Activated CD8-positive, alpha-beta memory T cell treated with anti-CD3 and anti-CD28 coated beads for 1 hour (primary cell): ENCODE data around the gene C22orf42.
"Not testable (repeated sequence)": the region's sequence is repeated elsewhere in the genome, so short reads cannot be mapped to it uniquely, and the experiment has no call there.

ENCODE experiments used
- DNase-seq, 2 donors: peaks; one replicate each; pipeline ENCODE4 v3.0.0-alpha.2; 2020; ENCODE audit warnings: low read depth in 1 of 2; ENCODE audit errors: extremely low read depth in 1 of 2

The C22orf42 gene, protein sequence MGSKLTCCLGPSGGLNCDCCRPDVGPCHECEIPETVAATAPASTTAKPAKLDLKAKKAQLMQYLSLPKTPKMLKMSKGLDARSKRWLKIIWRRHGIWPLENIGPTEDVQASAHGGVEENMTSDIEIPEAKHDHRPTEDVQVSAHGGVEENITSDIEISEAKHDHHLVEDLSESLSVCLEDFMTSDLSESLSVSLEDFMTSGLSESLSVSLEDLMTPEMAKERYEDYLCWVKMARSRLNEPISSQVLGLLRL

DNA sequence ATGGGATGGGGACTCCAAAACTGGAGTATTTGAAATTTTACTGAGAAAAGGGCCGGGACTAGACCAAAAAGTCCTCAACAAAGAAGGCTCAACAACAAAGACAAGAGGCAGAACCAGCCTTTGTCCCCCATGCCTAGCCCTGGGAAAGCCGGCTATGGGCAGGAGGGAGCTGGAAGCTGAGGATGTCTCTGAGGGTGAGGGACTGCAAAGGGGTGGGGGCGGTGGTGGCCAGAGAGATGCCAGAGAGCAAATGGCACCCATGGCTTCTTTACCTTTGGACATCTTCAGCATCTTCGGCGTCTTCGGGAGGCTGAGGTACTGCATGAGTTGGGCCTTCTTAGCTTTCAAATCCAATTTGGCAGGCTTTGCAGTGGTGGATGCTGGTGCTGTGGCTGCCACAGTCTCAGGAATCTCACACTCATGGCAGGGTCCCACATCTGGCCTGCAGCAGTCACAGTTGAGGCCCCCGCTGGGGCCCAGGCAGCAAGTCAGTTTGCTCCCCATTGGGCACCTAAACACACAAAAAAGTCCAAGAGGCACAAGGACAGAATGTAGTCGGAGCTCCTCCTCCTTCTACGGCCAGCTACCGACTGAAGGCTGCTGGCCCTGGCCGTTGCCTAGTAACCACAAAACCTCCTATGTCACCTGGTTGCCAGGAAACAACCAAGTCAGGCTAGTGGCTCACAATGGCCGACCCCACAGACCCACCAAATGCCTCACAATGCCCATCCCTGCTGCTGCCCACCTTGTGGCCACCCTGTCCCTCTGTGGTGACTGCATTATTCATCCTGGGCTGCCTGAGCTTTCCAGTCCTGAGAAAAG is at the start of gene C22orf42:
TSS of gene C22orf42 (minus strand) at position 592 of the 822 bp plus-strand sequence. CDS start at position 504, 88 bp downstream.
- DNase-seq: no peak

DNA sequence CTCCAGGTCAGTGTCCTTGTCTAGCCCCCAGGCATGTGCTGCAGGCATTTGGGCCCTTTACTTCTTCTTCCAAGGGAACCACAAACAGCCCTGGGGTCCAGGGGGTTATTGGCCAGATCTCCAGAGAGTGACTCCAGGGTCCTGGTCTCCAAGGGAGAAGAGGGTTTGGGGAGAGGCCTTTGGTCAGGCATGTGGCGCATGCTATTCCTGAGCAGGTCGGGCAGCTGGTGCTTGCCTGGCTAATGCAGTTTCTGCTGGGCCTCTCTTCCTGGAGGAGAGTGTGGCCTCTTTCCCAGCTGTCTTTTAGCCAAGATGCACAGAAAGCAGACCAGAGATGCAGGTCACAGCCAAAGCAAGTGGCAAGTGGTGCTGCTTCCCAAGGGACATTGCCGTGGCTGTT is 49.6 kb upstream of the C22orf42 start:
- DNase-seq: no peak

DNA sequence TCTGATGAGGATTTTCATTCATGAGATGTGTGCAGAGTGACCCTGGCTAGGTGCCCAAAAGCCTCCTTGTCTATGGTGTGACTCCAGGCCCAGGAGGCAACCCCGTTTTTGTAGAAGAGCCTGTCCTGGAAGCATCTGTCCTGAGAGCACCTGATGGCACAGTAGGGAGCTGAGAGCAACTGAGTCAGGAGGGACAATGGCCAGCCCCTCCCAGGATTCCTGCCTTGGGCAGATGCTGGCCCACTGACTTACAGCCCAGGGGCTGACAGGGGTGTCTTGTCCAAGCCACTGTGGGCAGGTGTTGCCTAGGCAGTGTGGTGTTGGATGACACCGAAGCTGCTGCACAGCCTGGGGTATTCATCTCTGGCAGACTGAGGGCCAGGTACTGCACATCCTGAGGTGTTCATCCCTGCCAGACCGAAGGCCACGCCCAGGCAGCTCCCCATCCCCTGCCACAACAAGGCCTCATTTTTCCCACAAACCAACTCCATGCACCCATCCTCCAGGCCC is 48.9 kb upstream of the C22orf42 start:
- DNase-seq: no peak

DNA sequence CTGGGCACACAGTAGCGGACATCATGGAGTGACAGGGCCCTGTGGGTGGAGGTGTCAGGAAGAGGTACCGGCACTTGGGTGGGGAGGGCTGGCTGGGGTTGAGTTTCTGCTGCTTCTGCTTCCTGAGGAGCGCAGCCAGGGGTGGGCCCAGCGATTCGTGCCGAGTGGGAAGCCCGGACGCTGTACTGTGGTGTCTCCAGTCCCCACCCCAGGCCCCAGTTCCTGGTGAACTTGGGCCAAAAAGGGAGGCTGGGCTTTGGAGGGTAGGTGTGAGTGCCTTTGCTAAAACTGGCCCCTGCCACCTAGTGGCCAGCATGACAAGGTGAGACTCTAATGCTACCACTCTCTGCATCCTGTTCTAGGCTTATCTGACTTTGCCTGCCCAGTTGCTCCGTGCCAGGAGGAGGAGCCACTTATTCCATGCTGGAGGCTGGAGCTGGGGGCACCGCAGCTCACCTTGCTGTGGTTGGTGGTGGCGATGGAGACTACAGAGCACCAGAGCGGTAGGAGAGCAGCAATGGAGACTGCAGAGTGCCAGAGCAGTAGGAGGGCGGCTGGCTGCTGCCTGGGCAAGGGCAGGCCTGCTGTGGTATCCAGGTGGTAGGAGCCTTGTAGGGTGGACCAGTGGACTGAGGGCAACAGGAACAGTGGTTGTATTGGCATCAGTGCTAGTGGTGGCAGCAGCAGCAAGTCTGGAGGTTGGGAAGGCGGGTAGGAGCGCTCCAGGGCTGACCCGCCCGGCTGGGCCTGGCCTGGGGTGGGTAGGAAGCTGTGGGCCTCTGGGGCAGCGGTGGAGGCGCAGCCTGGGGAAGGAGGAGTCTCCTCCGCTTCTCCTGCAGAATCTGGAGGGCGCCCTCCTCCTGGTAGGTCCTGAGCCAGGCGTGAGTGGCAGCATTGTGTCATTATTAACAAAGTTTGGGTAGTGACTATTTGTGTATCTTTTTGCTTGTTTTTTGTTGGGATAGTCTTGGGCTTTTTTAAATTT is 48.0 kb upstream of the C22orf42 start:
- no peak for DNase-seq

DNA sequence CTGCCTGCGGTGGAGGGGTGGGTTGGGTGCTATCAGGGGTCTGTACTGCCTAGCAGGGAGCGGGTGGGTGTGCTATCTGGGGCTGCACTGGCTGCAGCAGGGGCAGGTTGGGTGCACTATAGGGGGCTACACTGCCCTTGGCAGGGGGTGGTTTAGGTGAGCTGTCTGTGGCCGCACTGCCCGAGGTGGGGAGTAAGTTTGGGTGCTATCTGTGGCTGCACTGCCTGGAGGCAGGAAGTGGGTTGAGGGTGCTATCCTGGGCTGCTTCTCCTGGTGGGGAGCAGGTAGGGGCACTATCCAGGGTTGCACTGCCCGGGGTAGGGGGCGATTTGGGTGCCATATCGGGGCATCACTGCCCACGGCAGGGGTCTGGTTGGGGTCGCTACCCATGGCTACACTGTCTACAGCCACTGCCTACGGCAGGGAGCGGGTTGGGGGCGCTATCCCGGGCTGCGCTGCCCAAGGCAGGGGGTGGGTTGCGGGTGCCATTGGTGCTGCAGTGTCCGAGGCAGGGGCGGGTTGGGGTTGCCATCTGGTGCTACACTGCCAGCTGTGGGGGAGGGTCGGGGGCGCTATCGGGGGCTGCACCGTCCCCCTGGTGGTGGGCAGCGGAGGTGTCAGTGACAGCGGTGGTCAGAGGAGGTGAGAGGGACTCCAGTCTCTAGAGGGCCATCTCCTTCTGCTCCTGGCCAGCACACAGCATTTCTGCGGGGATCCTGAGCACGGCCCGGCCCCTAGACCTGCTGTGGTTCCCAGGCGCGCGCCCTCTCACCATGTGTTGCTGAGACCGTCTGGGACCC is 47.1 kb upstream of the C22orf42 start:
- no peak for DNase-seq

DNA sequence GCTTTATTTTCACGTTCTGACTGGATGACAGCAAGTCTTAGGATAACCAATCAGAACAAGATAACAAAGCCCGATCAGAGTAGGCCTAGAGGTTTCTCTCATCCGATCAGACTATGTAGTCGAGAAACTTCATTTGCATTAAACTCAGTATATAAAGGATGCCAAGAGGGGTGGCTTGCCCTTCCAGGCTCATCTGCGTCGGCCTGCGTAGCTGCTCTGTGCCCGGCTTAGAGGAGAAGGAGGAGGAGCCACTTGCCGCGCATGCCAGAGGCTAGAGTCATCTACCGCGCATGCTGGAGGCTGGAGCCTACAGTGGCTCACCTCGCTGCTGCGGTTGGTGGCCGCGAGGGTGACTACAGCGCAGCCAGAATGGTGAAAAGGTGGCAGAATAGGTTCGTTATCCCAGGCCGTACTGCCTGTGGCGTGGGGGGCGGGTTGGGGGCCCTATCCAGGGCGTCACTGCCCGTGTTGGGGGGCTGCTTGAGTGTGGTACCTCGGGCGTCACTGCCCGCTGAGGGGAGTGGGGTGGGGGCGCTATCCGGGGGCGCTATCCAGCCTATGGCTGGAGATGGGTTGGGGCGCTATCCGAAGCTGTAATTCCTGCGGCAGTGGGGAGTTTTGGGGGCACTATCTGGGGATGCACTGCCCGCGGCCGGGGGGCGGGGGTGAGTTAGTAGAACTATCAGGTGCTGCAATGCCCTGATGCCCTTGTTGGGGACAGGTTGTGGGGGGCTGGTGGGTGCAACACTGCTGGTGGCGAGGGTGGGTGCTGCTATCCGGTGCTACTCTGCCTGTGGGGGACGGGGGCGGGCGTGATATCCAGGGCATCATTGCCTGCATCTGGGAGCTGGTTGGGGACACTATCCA is 46.0 kb upstream of the C22orf42 start, which contains the start of gene RFPL2:
TSS of gene RFPL2 (minus strand) at position 218 of the 867 bp plus-strand sequence. CDS start 2,622 bp downstream, outside the sequence.
- no peak for DNase-seq

DNA sequence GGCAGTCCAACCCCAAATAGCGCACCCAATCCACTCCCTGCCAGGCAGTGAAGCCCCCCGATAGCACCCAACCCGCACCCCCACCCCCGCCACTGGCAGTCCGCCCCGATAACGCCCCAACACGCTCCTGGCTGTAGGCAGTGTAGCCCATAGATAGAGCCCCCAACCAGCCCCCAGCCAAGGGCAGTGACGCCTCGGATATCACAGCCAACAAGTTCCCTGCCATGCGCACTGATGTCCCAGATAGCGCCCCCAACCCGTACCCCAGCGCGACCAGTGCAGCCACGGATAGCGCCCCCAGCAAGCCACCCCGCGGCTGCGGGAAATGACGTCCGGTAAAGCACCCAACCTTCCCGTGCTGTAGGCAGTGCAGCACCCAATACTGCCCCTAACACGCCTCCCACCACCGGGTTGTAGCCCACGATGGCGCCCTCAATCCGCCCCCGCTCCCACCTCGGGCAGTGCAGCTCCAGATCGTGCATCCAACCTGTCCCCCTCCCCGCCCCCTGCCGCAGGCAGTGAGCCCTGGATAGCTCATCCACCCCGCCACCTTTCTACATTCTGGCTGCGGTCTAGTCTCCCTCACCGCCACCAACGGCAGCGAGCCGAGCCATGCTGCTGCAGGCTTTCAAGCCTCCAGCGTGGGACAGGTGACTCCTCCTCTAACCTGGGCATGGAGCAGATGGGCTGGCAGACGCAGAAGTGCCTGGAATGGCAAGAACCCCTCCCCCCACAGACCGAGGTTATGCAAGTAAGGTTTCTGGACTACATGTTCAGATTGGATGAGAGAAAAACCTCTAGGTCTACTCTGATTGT is 45.1 kb upstream of the C22orf42 start:
- DNase-seq: no peak

DNA sequence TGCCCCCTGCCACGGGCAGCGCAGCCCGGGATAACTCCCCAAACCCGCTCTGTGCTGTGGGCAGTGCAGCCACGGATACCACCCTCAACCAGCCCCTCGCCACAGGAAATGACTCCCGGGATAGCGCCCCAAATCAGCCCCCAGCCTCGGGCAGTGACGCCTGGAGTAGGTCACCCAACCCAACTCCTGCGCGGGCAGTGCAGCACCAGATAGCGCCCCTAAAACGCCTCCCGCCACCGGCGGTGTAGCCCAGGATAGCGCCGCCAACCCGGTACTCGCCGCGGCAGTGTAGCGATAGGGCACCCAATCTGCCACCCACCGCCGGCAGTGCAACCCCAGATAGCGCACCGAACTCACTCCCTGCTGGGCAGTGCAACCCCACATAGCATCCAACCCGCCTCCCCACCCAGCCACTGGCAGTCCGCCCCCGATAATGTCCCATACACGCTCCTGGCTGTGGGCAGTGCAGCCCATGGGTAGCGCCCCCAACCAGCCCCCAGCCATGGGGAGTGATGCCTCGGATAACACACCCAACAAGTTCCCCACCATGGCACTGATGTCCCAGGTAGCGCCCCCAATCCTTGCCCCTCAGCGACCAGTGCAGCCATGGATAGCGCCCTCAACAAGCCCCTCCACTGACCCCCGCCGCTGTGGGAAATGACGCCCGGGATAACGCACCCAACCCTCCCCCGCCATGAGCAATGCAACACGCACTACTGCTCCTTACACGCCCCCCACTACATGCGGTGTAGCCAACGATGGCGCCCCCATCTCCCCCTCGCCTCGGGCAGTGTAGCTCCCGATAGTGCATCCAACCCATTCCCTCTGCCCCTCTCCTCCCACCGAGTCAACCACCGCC is 44.3 kb upstream of the C22orf42 start:
- no peak for DNase-seq

DNA sequence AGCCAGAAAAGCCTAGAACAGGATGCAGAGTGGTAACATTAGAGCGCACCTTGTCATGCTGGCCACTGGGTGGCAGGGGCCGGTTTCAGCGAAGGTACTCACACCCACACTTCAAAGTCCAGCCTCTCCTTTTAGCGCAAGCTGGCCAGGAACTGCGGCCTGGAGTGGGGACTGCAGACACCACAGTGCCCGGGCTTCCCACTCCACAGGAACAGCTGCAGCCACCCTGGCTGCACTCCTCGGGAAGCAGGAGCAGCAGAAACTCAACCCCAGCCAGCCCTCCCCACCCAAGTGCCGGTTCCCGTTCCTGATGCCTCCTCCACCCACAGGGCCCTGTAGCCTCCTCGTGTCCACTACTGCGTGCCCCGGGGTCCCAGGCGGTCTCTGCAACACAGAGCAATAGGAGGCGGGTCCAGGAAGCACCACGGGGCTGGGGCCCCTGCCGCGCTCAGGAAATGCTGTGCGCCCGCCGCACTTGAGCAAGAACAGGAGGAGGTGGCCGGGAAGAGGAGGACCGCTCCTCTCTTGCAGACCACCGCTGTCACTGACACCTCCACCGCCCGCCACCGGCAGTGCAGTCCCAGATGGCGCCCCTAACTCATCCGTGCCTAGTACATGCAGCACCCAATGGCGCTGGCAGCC is 43.6 kb upstream of the C22orf42 start:
- DNase-seq: no peak

DNA sequence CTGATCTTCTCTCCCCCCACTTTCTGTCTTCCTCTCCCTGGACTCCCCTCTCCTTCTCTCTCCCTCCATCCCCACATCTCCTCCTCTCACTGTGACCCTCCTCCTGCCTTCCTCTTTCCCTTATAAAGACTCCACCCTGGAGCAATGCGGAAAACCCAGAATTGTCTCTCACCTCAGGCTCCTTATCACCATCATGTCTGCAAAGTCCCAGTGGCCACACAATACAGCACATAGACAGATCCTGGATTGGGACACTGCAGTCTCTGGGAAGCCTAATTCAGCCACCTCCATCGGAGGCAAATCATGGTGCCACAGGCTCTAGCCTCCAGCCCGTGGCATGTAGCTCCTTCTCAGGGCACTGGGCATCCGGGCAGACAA is 43.0 kb upstream of the C22orf42 start:
- DNase-seq: no peak

DNA sequence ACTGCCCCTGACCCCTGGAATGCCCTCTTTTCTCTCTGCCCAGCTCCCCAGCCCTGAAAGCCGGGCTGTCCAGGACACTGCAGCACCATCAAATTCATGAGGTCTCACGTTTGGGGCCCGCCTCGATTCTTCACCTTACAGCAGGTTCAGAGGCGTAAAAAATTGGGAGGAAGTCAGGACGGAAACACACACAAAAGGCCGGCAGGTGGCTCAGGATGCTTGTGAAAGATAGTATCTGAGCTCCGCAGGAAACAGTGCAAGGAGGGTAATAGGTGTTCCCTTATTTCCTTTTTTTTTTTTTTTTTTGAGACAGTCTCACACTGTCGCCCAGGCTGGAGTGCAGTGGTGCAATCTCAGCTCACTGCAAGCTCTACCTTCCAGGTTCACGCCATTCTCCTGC is 41.6 kb upstream of the C22orf42 start:
- no peak for DNase-seq

DNA sequence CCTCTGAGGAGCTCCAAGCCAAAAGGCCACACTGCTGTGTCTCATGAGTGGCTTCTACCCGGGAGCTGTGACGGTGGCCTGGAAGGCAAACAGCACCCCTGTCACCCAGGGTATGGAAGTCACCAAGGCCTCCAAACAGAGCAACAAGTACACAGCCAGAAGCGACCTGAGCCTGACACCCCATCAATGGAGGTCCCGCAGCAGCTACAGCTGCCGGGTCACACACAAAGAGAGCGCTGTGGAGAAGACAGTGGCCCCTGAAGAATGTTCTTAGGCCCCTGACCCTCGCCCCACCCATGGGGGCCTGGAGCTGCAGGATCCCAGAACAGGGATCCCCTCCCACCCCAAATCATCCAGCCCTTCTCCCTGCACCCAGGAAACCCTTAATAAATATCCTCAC is 40.9 kb upstream of the C22orf42 start:
- DNase-seq: no peak

DNA sequence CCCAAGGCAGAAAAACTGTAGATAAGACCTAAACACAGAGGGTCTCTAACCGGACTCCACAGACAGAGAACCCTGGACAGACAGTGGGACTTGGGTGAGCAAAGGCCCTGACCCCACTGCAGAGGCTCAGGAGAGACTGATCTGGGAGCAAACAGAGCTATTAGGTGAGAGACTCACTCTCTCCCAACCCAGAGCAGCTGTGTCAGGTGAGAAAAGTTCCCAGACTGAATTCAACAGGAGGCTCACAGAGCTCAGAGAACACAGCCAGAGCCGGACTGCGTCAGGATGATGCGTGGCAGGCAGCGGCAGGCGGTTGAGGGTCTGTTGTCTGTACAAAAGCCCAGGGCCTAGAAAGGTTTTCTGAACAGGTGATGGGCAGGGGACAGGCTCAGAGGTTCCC is 40.2 kb upstream of the C22orf42 start:
- no peak for DNase-seq

DNA sequence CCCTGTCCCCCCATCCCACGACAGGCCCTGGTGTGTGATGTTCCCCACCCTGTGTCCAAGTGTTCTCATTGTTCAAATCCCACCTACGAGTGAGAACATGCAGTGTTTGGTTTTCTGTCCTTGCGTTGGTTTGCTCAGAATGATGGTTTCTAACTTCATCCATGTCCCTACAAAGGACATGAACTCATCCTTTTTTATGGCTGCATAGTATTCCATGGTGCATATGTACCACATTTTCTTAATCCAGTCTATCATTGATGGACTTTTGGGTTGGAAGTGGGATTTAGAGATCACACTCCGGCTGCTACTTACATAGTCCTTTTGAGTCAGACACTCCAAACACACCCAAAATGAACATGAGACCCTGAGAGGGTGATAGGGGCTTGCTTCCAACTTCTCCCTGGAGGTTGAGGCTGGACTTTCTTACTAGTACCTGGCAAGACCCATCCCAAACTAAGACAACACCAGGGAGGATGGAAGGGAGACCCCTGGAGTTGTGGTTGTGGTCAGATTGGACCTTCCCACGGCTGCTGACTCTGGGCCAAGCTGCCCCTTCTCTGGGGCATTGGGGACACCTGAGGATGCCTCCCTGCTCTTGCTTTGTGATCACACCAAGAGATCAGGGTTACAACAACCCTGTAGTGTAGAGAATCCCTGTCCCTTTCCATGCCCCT is 38.6 kb upstream of the C22orf42 start:
- DNase-seq: not testable (repeated sequence)

DNA sequence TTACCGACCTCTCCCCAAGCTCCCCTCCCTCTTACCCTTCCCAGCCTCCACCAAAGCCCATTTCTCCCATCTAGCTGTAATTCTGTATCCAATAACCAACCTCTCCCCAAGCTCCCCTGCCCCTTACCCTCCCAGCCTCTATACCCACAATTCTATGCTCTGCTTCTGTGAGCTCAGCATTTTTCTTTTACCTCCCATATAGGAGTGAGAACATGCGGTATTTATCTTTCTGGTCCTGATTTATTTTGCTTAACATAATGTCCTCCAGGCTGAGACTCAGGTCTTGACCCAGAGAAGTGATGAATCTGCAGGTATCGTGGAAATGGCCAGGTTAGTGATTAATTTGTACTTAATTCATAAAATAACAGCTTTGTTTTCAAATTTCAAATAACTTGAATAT is 36.8 kb upstream of the C22orf42 start:
- not testable (repeated sequence) for DNase-seq

DNA sequence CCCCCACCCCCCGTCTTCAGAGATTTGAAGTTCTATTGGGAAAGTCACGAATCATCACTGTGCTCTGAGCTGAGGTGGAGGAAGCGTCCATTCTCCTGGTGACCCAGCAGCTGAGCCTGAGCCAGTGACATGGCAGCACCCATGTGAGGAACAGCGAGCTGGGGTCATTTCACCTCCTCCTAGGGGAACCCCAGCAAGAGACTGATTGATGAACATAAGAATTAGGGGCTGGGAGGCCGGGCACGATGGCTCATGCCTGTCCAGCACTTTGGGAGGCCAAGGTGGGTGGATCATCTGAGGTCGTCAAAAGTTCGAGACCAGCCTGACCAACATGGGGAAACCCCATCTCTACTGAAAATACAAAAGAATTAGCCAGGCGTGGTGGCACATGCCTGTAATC is 34.2 kb upstream of the C22orf42 start:
- DNase-seq: not testable (repeated sequence)
